NCI-H82 (cell line): ENCODE measurements around the gene SLC48A1.

Source experiments
- DNase-seq: peaks from one replicate; lab custom pipeline; 2025; lab: John Stamatoyannopoulos, UW

SLC48A1 gene

GRCh38 chr12:47777151-47777550, 4.1 kb downstream of the SLC48A1 start:
- DNase-seq = no peak

GRCh38 chr12:47777741-47778558, 4.9 kb downstream of the SLC48A1 start:
- no peak for DNase-seq

GRCh38 chr12:47778881-47779280, 5.8 kb downstream of the SLC48A1 start:
- peak; percentile 29 for DNase-seq

GRCh38 chr12:47779301-47779942, 6.4 kb downstream of the SLC48A1 start:
- DNase-seq = peak; percentile 90

- no peak for DNase-seq
These were observed 7.0 kb downstream of the SLC48A1 start for GRCh38 chr12:47779943-47780504.

- peak; percentile 73 for DNase-seq
These were observed 8.7 kb downstream of the SLC48A1 start for GRCh38 chr12:47781479-47782371.

- DNase-seq = no peak
These were observed 9.3 kb downstream of the SLC48A1 start for GRCh38 chr12:47782372-47782770.

GRCh38 chr12:47783024-47783755, 10.2 kb downstream of the SLC48A1 start:
- no peak for DNase-seq

GRCh38 chr12:47783821-47784819, 11.1 kb downstream of the SLC48A1 start:
- no peak for DNase-seq

- no peak for DNase-seq
These were observed 12.2 kb downstream of the SLC48A1 start for GRCh38 chr12:47785036-47785886.

- DNase-seq = no peak
These were observed 13.0 kb downstream of the SLC48A1 start for GRCh38 chr12:47785887-47786661.

GRCh38 chr12:47786662-47787280, 13.7 kb downstream of the SLC48A1 start:
- no peak for DNase-seq

- no peak for DNase-seq
These were observed 14.7 kb downstream of the SLC48A1 start for GRCh38 chr12:47787596-47788319.

- DNase-seq = no peak
These were observed 16.1 kb downstream of the SLC48A1 start for GRCh38 chr12:47789141-47789540.

GRCh38 chr12:47789712-47790489, 16.9 kb downstream of the SLC48A1 start:
- no peak for DNase-seq

- no peak for DNase-seq
These were observed 17.8 kb downstream of the SLC48A1 start for GRCh38 chr12:47790676-47791350.
